WERI-Rb-1 (cell line): Measurements from ENCODE around the gene TTC13.
A peak's percentile ranks its signal among the peaks of the same experiment; 100 is the strongest.

Experiments used
- DNase-seq: peaks from one replicate; pipeline ENCODE4 v3.0.0-alpha.2; 2020
- H3K27ac ChIP-seq: fragments of 250-450 bp; sonication (Bioruptor Pico); 2 replicates; pipeline ENCODE4 v1.5.1; 2020; ENCODE audit warnings: mild to moderate bottlenecking, moderate library complexity
- H3K27me3 ChIP-seq: fragments of 250-450 bp; sonication (Bioruptor Pico); 2 replicates; pipeline ENCODE4 v1.5.1; 2021; ENCODE audit warnings: mild to moderate bottlenecking, low read depth, moderate library complexity; ENCODE audit not compliant: insufficient read depth, severe bottlenecking
- H3K36me3 ChIP-seq: fragments of 250-450 bp; sonication (Bioruptor Pico); 2 replicates; pipeline ENCODE4 v1.5.1; 2020; ENCODE audit warnings: mild to moderate bottlenecking, moderate library complexity
- H3K4me3 ChIP-seq: 2 replicates; pipeline ENCODE4 v1.5.1; 2011; ENCODE audit warnings: low read depth, mild to moderate bottlenecking, control low read depth, low read length
- H3K9me3 ChIP-seq: fragments of 250-450 bp; sonication (Bioruptor Pico); 2 replicates; pipeline ENCODE4 v1.5.1; 2021; ENCODE audit warnings: mild to moderate bottlenecking, moderate library complexity; ENCODE audit not compliant: severe bottlenecking
- CTCF ChIP-seq: IDR thresholded peaks from 2 replicates; pipeline ENCODE4 v1.5.1; 2011; ENCODE audit warnings: low read depth, mild to moderate bottlenecking, control low read depth, inconsistent platforms, low read length

The TTC13 gene

GRCh38 chr1:230876660-230877059 is 102.0 kb downstream of the TTC13 start:
- Histone ChIP-seq H3K4me3 (no peak overlapping the region), H3K27ac (no peak overlapping the region), H3K36me3 (no peaks in the 10 kb centered on the region), H3K9me3 (no peaks in the 10 kb centered on the region), H3K27me3 (no peaks in the 10 kb centered on the region)
- no peak for TF ChIP-seq CTCF
- no peak for DNase-seq

GRCh38 chr1:230875370-230875769 is 103.3 kb downstream of the TTC13 start:
- Histone ChIP-seq H3K27me3 (no peaks in the 10 kb centered on the region), H3K9me3 (no peaks in the 10 kb centered on the region), H3K4me3 (no peak overlapping the region), H3K36me3 (no peaks in the 10 kb centered on the region), H3K27ac (no peak overlapping the region)
- no peak for TF ChIP-seq CTCF
- DNase-seq, result no peak

- peaks cover 7% of the 10 kb centered on the region for H3K36me3 ChIP-seq
- no peak for TF ChIP-seq CTCF
- DNase-seq, result no peak
- H3K27me3 ChIP-seq, result no peaks in the 10 kb centered on the region
- H3K4me3 ChIP-seq, result no peak overlapping the region
- no peaks in the 10 kb centered on the region for H3K9me3 ChIP-seq
- H3K27ac ChIP-seq, result no peak overlapping the region
Measured at GRCh38 chr1:230870916-230871315, 107.7 kb downstream of the TTC13 start.

- peaks cover 18% of the 10 kb centered on the region for H3K36me3 ChIP-seq
Measured at GRCh38 chr1:230869500-230869899, 109.2 kb downstream of the TTC13 start.

GRCh38 chr1:230868736-230869385 is 109.8 kb downstream of the TTC13 start:
- TF ChIP-seq CTCF, result no peak
- Histone ChIP-seq H3K4me3 (peak overlapping the region; percentile 53), H3K36me3 (peaks cover 18% of the 10 kb centered on the region), H3K27me3 (no peaks in the 10 kb centered on the region), H3K27ac (peak overlapping the region; percentile 98), H3K9me3 (no peaks in the 10 kb centered on the region)
- peak; percentile 83 for DNase-seq

More at GRCh38 chr1:230869500-230869899, 109.2 kb downstream of the TTC13 start:
- TF ChIP-seq CTCF, result no peak
- Histone ChIP-seq H3K9me3 (no peaks in the 10 kb centered on the region), H3K4me3 (peak overlapping the region; percentile 53), H3K27me3 (no peaks in the 10 kb centered on the region), H3K27ac (peak overlapping the region; percentile 98)
- DNase-seq, result no peak
